Caco-2 (cell line): ENCODE measurements around the gene F13B. TPM values are rescaled to one million over a fixed set of nuclear protein-coding genes. Genes with fewer than 3 reads are reported as not detected.
"Not testable (repeated sequence)": the region's sequence is repeated elsewhere in the genome, so short reads cannot be mapped to it uniquely, and the experiment has no call there.

ENCODE experiments used
- BruUV-seq: library from RNA; stranded (reverse); fragments of 400-500 nt; replicated peaks from 2 replicates; lab custom pipeline; 2021; lab: Mats Ljungman, UMichigan
- CTCF ChIA-PET: fragments of 300-600 bp; sonication (Branson Sonifier 250); formaldehyde crosslinking; loops from one replicate; lab custom pipeline; 2022; ENCODE audit warnings: antibody characterized with exemption; lab: Charles Lee
- POLR2A ChIA-PET: fragments of 300-600 bp; sonication (Branson Sonifier 250); formaldehyde crosslinking; loops from one replicate; lab custom pipeline; 2022; ENCODE audit warnings: antibody characterized with exemption; lab: Charles Lee
- DNase-seq, 2 experiments: peaks; one replicate each; pipeline versions ENCODE4 v3.0.0 to v3.0.0-alpha.2; 2020 to 2022
- H3K27me3 ChIP-seq: replicated peaks from 2 replicates; pipeline ENCODE4 v1.6.0; 2011; ENCODE audit warnings: low read length; ENCODE audit not compliant: control insufficient read depth, insufficient read depth
- H3K36me3 ChIP-seq: 2 replicates; pipeline ENCODE4 v1.5.1; 2011; ENCODE audit warnings: low read length; ENCODE audit not compliant: control insufficient read depth, insufficient read depth
- H3K4me1 ChIP-seq: fragments of 250-450 bp; sonication (Bioruptor Pico); 2 replicates; pipeline ENCODE4 v1.5.1; 2020; ENCODE audit warnings: mild to moderate bottlenecking
- H3K4me3 ChIP-seq: 2 replicates; pipeline ENCODE4 v1.5.1; 2011; ENCODE audit warnings: low read depth, mild to moderate bottlenecking, control low read depth, low read length
- H3K9me3 ChIP-seq: fragments of 250-450 bp; sonication (Bioruptor Pico); 2 replicates; pipeline ENCODE4 v1.5.1; 2020; ENCODE audit warnings: mild to moderate bottlenecking, moderate library complexity
- H3K27ac Mint-ChIP-seq: one replicate; pipeline ENCODE4 v1.8.0; 2022; ENCODE audit warnings: mixed read lengths; ENCODE audit not compliant: unreplicated experiment
- H3K27me3 Mint-ChIP-seq: one replicate; pipeline ENCODE4 v1.8.0; 2022; ENCODE audit warnings: mixed read lengths; ENCODE audit not compliant: insufficient read depth, unreplicated experiment
- H3K36me3 Mint-ChIP-seq: one replicate; pipeline ENCODE4 v1.8.0; 2022; ENCODE audit warnings: mild to moderate bottlenecking, mixed read lengths; ENCODE audit not compliant: insufficient read depth, unreplicated experiment
- H3K4me1 Mint-ChIP-seq: one replicate; pipeline ENCODE4 v1.8.0; 2022; ENCODE audit warnings: low read depth, mixed read lengths; ENCODE audit not compliant: unreplicated experiment
- H3K4me3 Mint-ChIP-seq: one replicate; pipeline ENCODE4 v1.8.0; 2022; ENCODE audit warnings: mild to moderate bottlenecking, moderate library complexity, mixed read lengths; ENCODE audit not compliant: unreplicated experiment
- H3K9me3 Mint-ChIP-seq: one replicate; pipeline ENCODE4 v1.8.0; 2022; ENCODE audit warnings: mixed read lengths; ENCODE audit not compliant: unreplicated experiment
- intact Hi-C: fragments of 100-400 bp; cut with micrococcal nuclease; formaldehyde crosslinking; loops from one replicate; pipeline ENCODE4 v1.10.0; 2022; ENCODE audit not compliant: unreplicated experiment
- total RNA-seq: library from RNA; stranded (reverse); gene quantifications from 2 replicates; pipeline ENCODE4 v1.2.3, GENCODE V29; 2022
- TF ChIP-seq, protein P1 (sequence below), 2 experiments: fragments of 200-600 bp in 1 of 2; IDR thresholded peaks; 1 replicate in 1 of 2; 2 replicates in 1 of 2; pipeline versions ENCODE4 v1.5.1 to v1.8.0; 2011 to 2022; ENCODE audit warnings: antibody characterized with exemption in 1 of 2, control low read depth in 1 of 2, inconsistent platforms in 1 of 2, low read depth in 1 of 2, low read length in 1 of 2, mild to moderate bottlenecking in 1 of 2, moderate library complexity in 1 of 2; ENCODE audit not compliant: insufficient read depth in 1 of 2, severe bottlenecking in 1 of 2, unreplicated experiment in 1 of 2

The F13B gene
- total RNA-seq, 1 experiment from 2014 or later, result not detected

DNA sequence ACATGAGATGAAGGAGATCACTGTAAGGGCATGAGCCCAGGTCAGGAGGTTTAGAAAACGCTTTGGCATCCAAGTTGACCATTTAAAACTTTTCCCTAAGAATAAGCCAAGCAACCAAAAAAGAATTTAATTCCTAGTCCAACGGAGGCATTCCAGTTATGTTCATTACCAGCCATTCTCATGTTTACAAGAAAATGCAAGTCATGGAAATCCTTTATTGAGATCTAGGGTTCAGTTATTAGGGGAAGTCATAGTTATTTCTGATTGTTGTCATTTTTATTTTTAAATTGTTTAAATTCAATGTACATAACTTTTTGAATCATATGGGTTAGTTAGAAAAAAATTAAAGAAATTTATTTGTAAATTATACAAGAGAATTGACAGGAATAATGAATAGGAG, 65.2 kb downstream of the F13B start:
- no peak overlapping the region for H3K4me3 Mint-ChIP-seq
- no peaks in the 10 kb centered on the region for H3K36me3 ChIP-seq
- ChIA-PET POLR2A (no interaction called here), CTCF (no interaction called here)
- H3K27me3 Mint-ChIP-seq, result peaks cover 4% of the 10 kb centered on the region
- no peaks in the 10 kb centered on the region for H3K27me3 ChIP-seq
- no peaks in the 10 kb centered on the region for H3K4me1 Mint-ChIP-seq
- intact Hi-C loops, result no loop called here
- H3K27ac Mint-ChIP-seq, result no peak overlapping the region
- H3K4me3 ChIP-seq, result no peak overlapping the region
- no peaks in the 10 kb centered on the region for H3K9me3 Mint-ChIP-seq
- no TSS peak for BruUV-seq
- TF ChIP-seq, protein P1, sequence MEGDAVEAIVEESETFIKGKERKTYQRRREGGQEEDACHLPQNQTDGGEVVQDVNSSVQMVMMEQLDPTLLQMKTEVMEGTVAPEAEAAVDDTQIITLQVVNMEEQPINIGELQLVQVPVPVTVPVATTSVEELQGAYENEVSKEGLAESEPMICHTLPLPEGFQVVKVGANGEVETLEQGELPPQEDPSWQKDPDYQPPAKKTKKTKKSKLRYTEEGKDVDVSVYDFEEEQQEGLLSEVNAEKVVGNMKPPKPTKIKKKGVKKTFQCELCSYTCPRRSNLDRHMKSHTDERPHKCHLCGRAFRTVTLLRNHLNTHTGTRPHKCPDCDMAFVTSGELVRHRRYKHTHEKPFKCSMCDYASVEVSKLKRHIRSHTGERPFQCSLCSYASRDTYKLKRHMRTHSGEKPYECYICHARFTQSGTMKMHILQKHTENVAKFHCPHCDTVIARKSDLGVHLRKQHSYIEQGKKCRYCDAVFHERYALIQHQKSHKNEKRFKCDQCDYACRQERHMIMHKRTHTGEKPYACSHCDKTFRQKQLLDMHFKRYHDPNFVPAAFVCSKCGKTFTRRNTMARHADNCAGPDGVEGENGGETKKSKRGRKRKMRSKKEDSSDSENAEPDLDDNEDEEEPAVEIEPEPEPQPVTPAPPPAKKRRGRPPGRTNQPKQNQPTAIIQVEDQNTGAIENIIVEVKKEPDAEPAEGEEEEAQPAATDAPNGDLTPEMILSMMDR (IDR thresholded peaks at IDR 0.05; ENCODE audit: insufficient read depth in 1 of 2, low read depth in 1 of 2, low read length in 1 of 2, severe bottlenecking in 1 of 2, unreplicated experiment in 1 of 2), result no peak
- no peaks in the 10 kb centered on the region for H3K36me3 Mint-ChIP-seq
- no peak for DNase-seq
- no peaks in the 10 kb centered on the region for H3K4me1 ChIP-seq
- no peaks in the 10 kb centered on the region for H3K9me3 ChIP-seq

DNA sequence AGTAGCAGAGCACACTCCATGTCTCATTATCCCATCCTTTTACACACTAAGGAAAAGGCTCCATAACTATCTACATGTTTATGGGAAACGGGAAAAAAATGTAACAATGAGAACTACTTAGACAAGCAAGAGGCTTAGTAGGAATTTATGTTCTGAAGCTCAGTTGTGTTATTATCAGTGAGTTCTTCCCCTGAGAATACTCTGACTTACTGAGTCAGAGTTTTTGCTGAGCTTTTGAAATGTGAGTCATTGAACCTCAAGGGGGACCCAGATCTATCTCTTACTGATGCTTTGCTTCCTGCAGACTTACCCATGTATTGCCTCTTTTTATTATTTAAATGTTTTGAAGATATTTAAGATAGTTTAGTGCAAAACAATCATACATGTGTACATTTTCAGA, 69.6 kb downstream of the F13B start:
- H3K9me3 ChIP-seq, result no peaks in the 10 kb centered on the region
- CTCF ChIA-PET, result no interaction called here
- no peaks in the 10 kb centered on the region for H3K36me3 ChIP-seq
- Mint-ChIP-seq H3K36me3 (no peaks in the 10 kb centered on the region), H3K27me3 (no peaks in the 10 kb centered on the region), H3K9me3 (no peaks in the 10 kb centered on the region), H3K4me3 (no peak overlapping the region), H3K27ac (no peak overlapping the region), H3K4me1 (no peaks in the 10 kb centered on the region)
- H3K4me1 ChIP-seq, result no peaks in the 10 kb centered on the region
- TF ChIP-seq, protein P1 (IDR thresholded peaks at IDR 0.05; ENCODE audit: insufficient read depth in 1 of 2, low read depth in 1 of 2, low read length in 1 of 2, severe bottlenecking in 1 of 2, unreplicated experiment in 1 of 2), result no peak
- DNase-seq, result no peak
- POLR2A ChIA-PET, result no interaction called here
- no TSS peak for BruUV-seq
- H3K27me3 ChIP-seq, result no peaks in the 10 kb centered on the region
- no peak overlapping the region for H3K4me3 ChIP-seq
- intact Hi-C loops, result no loop called here

DNA sequence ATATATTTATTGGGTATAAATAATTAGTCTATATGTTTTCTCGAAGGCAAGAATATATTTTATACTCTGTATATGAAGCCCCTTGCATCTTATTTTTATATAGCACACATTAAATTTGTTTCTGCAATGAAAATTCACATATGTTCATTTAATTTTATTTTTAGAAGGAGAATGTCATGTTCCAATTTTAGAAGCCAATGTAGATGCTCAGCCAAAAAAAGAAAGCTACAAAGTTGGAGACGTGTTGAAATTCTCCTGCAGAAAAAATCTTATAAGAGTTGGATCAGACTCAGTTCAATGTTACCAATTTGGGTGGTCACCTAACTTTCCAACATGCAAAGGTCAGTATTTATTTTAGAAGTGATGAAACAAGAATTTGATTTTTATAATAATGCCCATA, 73.1 kb downstream of the F13B start:
- TF ChIP-seq, protein P1 (IDR thresholded peaks at IDR 0.05; ENCODE audit: insufficient read depth in 1 of 2, low read depth in 1 of 2, low read length in 1 of 2, severe bottlenecking in 1 of 2, unreplicated experiment in 1 of 2), result no peak
- POLR2A ChIA-PET, result no interaction called here

DNA sequence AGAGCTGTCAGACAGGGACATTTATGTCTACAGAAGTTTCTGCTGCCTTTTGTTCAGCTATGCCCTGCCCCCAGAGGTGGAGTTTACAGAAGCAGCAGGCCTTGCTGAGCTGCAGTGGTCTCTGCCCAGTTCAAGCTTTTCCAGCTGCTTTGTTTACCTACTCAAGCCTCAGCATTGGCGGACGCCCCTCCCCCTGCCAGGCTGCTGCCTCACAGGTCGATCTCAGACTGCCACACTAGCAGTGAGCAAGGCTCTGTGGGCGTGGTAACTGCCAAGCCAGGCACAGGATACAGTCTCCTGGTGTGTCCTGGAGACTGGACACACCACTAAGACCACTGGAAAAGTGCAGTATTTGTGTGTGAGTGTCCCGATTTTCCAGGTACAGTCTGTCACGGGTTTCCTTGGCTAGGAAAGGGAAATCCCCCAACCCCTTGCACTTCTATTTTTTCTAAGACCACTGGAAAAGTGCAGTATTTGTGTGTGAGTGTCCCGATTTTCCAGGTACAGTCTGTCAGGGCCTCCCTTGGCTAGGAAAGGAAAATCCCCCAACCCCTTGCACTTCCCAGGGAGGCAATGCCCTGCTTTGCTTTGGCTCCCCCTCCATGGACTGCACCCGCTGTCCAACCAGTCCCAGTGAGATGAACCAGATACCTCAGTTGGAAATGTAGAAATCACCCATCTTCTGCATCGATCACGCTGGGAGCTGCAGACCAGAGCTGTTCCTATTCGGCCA, 75.0 kb downstream of the F13B start:
- H3K9me3 Mint-ChIP-seq, POLR2A ChIA-PET, BruUV-seq, H3K36me3 Mint-ChIP-seq, CTCF ChIA-PET, intact Hi-C loops, H3K4me1 Mint-ChIP-seq, H3K27ac Mint-ChIP-seq, H3K27me3 Mint-ChIP-seq, H3K27me3 ChIP-seq, H3K36me3 ChIP-seq, H3K9me3 ChIP-seq, H3K4me1 ChIP-seq: not testable (repeated sequence)
- peak overlapping the region; percentile 8; the same call in 1 of the 2 replicates for H3K4me3 ChIP-seq
- DNase-seq, result peak; percentile 57 to 76
- H3K4me3 Mint-ChIP-seq, result peak overlapping the region; percentile 50

More for the DNA sequence above, 73.1 kb downstream of the F13B start:
- peaks cover 7% of the 10 kb centered on the region for H3K27me3 Mint-ChIP-seq
- no peak for DNase-seq
- intact Hi-C loops, result no loop called here
- H3K9me3 ChIP-seq, result no peaks in the 10 kb centered on the region
- H3K4me3 ChIP-seq, result no peak overlapping the region
- no peak overlapping the region for H3K27ac Mint-ChIP-seq
- BruUV-seq, result no TSS peak
- H3K36me3 Mint-ChIP-seq, result no peaks in the 10 kb centered on the region
- CTCF ChIA-PET, result no interaction called here
- no peaks in the 10 kb centered on the region for H3K9me3 Mint-ChIP-seq
- no peak overlapping the region for H3K4me3 Mint-ChIP-seq
- H3K27me3 ChIP-seq, result no peaks in the 10 kb centered on the region
- H3K36me3 ChIP-seq, result no peaks in the 10 kb centered on the region
- no peaks in the 10 kb centered on the region for H3K4me1 Mint-ChIP-seq
- H3K4me1 ChIP-seq, result no peaks in the 10 kb centered on the region
